ENCODE results near the gene UGT2A3.

UGT2A3 gene

DNA sequence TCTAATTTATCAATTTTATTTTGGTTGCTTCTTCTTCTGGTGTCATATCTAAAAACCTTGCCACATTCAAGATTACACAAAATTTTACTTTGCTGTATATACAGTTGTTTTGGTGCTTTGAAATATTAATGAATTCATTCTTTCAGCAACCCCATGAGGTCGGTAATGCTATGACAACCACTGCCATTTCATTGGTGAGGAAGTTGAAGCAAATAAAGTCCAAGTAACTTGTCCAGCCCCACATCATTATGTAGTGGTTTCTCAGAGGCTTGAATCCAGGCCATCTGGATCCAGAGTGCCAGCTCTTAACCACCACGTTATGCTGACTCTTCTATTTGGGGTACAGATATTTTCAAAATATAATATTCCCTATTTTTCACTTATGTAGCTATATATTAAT lies 42.2 kb downstream of the UGT2A3 start:
- DNase-seq = no peak

DNA sequence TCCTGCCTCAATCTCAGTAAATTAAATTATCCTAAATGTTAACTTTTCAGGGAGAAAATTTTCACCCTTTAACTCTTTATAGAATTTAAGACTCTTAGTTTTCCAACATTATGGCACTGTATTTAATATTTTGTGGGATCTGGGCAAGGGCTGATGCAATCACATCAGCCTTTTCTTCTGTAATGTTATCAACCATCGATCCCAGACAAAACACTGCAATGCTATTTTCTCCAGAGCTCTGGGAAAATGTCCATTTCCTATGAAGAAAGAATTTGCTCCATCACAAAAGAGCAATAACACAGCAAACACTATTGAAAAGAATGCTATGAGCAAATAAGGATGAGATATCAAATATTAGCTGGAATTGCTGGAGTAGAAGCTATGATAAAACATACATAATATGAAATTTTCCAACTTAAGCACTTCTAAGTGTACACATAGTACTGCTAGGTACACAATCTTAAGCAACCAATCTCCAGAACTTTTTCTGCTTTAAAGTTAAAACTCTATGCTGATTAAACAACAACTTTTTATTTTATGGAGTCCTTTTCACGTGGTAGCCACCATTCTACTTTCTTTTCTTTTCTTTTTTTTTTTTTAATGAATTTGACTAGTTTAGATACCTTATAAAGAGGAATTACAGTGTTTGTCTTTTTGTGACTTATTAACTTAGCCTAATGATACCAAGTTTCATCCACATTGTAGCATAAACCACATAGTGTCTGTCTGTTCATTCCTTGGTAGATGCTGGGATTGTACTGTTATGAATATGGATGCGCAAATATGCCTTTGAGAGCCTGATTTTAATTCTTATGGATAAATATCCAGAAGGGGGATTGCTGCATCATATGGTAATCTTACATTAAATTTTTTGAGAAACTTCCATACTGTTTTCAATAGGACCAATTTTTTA lies 43.6 kb downstream of the UGT2A3 start:
- DNase-seq = no peak

DNA sequence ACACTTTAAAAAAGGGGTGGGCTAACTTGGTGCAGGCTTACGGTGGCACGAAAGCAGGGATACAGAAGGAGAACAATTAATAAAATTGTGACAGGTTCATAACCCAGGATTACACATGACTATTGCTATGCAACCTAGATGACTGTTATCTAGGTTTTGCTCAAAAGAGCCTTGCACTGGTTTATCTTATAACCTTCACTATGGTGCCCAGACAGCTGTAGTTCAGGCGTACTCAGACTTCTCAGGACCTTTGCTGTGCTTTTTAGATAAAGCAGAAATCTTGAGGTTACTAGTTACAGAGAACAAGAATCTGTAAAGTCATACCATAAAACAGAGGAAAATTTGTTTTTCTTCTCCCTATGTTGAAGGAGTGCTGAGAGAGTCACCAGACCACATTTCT lies 44.4 kb downstream of the UGT2A3 start:
- no peak for DNase-seq

DNA sequence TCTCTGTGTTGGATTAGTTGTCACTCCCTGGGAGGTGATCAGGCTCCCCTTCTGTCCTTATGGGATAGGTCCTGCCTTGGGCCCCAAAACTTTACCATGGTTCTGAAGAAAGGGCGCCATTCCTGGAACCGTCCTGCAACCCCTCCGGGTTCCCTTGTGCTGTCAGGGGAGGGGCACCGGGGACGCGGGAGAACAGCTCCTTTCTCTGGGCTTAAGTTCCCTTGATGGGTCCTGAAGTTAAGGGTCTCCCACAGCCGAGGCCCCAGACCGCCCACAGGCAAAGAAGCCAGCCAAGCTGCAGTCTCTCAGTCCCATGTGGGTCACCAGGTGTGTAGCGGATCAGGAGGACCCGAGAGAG lies 44.8 kb downstream of the UGT2A3 start:
- DNase-seq = no peak

DNA sequence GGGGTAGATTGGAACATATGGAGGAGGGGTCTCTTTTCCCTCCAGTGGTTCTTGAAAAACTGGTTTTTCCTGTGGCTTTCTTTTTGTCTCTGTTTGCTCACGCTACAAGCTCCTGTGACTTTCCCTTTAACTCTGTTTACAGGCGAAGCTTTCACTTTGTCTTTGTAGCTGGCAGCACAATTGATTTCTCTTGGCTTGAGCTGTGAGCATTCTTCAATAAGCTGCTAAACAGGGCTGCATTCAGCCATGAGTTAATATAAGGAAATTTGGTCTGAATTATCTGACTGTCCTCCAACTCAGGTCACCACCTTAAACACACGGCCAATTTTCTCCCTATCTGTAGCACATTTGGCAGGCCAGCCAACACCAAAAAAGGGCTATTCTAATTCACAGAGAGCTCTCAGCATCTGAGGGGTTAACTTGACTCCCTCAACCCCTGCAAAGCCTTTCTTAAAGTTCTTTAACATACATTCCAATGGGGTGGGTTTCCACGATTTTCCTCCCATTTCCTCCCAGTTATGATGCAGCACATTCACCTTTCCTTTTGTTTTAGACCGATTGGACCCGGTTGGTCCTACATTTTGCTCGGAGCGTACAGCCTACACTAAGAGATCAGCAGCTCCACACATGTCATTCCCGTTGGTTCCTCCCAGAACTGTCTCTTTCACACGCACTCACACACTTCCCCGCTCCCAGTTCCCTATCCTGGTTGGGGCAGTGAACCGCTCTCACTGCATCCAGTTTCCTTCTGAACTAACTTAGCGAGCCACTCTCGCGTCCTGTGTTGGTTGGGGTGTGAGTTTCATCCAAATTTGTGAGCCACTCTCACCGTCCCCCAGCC lies 45.4 kb downstream of the UGT2A3 start:
- no peak for DNase-seq

DNA sequence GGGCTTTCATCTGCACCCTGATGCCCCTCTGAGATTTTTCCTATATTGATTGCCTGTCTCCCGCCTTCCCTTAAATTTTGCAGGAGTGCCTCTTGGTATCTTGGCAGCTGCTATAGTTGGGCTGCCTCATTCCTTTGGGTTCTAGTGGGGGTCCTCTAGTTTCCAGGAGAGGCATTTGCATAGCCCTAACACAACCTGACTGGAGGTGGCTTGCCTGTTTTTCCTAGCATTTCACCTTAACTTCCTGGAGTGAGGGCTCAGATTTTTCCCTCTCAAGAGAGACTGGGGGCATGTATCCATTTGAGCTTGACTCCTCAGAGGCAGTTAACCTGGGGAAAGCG lies 46.0 kb downstream of the UGT2A3 start:
- no peak for DNase-seq

DNA sequence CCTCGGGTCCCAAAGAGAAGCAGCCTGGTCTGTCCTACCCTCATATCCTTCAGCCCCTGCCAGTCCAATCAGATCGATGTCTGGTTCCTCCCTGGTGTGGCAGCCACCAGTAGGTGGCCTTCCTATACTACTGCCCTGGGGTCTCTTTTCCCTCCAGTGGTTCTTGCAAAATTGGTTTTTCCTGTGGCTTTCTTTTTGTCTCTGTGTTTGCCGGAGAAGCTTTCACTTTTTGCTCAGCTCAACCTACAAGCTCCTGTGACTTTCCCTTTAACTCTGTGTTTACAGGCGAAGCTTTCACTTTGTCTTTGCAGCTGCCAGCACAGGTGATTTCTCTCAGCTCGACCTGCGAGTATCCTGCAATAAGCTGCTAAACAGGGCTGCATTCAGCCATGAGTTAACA lies 46.8 kb downstream of the UGT2A3 start:
- no peak for DNase-seq

DNA sequence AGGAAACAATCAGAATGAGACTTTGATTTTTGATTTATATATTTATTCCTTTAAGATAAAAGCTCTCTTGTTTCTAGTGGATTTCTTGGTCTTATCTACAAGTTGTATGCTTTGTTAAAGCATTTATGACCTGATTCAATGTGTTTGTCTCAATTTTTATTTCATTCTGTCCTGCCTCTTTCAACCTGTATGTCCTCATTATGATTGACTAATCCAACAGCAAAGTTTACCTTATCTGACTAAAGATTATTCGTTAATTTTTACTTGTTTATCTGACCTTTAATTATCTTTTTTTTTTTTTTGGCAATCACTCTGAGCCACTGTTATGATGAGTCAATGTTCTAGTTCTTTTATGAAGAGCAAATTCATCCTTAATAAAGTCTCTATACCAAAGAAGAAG lies 54.9 kb downstream of the UGT2A3 start:
- no peak for DNase-seq

DNA sequence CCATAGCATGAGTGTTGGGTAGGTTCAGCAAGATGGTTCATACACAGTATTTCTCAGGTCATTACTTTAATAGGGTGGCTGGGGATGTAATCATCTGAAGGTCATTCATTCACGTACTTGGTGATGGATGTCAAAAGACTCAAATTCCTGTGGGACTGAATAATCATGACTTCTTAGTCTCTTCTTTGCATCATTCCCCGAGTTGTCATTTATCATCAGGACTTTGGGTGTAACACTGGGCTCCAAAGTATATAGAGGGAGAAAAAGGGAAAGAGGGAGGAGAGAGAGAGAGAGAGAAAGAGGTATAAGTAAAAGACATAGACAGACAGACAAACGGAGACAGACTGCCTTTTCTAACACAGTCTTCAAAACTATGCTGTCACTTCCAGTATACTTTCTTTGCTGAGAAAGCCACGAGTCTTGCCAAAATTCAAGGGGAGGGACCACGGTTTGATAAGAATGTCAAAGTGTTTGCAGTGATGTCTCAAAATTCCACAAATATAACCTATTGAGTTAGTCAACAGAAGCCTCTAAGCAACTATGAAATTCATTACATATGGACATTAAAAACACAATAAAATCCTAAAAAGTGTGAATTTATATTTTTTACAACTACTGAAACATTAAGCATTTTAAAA lies 55.9 kb downstream of the UGT2A3 start:
- DNase-seq = no peak

DNA sequence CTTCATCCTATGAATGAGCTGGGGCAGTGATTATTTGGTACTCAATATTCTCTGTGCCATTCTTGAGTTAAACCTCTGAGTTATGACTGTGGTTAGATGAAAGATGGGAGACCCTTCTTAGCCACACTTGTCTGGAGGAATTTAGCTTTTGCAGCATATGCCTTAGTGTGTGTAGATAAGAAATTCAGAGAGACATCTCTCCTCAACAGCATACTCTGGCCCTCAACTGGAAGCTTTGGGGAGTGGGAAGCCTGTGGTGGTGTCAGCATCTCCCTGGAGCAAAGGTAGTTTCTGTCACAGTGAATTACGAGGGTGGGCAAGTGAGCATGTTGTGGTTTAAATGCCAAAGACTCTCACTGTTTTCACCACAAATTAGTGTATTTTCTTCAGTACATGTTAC lies 58.7 kb downstream of the UGT2A3 start:
- DNase-seq = no peak

DNA sequence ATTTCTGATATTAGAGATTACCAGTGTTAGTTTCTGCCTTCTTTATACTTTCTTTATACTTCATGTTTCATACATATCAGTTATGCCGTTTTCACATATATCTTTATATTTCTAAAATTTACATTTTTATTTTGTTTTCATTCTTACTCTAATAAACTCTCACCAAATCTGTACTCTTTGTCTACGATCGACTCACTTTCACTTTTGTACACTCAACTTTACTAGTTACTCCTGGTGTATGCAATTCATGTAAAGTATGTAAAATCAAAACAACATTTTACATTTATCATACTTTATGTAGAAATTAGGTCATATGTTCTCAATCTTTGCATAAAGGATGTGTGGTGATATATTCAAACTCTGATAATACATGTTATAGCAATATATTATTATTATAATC lies 59.9 kb downstream of the UGT2A3 start:
- no peak for DNase-seq

DNA sequence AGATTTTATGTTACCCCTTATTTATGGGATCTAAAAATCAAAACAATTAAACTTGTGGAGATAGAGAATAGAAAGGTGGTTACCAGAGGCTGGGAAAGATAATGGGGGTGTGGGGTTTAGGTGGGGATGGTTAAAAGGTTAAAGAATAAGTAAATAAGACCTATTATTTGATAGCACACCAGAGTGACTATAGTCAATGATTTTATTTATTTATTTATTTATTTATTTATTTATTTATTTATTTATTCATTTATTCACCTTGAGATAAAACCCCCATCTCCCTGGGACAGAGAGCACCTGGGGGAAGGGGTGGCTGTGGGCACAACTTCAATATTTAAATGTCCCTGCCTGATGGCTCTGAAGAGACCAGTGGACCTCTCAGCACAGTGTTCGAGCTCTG lies 66.1 kb downstream of the UGT2A3 start:
- no peak for DNase-seq

DNA sequence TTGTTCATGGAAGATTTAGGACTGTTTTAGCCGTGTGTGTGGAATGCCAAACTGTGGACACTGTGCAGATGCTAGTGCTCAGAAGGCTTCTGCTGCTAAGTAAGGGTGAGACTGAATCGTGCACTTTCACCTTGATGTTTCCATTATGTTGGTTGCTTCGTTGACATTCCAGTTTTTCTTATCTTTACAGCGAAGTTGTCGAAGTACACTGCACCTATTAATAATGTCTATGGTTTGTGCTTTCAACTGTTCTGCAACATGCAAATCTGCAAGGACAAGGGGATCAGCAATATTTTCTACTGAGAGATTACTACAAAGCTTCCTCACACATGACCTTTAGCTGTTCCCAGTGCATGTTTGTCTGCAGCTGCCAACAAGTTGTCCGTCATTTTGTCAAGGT lies 67.7 kb downstream of the UGT2A3 start:
- no peak for DNase-seq

All from CD4-positive, alpha-beta T cell treated with Interleukin-4 for 4 hours (primary cell).